AG09309 (cell line): ENCODE data around the gene MICAL2.

ENCODE experiments used
- DNase-seq: peaks from one replicate; pipeline ENCODE4 v3.0.0-alpha.2; 2010; ENCODE audit warnings: low read depth
- H3K4me3 ChIP-seq: 2 replicates; pipeline ENCODE4 v1.5.1; 2011; ENCODE audit warnings: mild to moderate bottlenecking, low read depth, low read length, moderate library complexity; ENCODE audit not compliant: control insufficient read depth
- TF ChIP-seq, protein P1 (sequence below): IDR thresholded peaks from 2 replicates; pipeline ENCODE4 v1.5.1; 2011; ENCODE audit warnings: mild to moderate bottlenecking, low read depth, low read length, inconsistent platforms; ENCODE audit not compliant: insufficient read depth, control insufficient read depth; ENCODE audit errors: missing control alignments

Gene MICAL2

DNA sequence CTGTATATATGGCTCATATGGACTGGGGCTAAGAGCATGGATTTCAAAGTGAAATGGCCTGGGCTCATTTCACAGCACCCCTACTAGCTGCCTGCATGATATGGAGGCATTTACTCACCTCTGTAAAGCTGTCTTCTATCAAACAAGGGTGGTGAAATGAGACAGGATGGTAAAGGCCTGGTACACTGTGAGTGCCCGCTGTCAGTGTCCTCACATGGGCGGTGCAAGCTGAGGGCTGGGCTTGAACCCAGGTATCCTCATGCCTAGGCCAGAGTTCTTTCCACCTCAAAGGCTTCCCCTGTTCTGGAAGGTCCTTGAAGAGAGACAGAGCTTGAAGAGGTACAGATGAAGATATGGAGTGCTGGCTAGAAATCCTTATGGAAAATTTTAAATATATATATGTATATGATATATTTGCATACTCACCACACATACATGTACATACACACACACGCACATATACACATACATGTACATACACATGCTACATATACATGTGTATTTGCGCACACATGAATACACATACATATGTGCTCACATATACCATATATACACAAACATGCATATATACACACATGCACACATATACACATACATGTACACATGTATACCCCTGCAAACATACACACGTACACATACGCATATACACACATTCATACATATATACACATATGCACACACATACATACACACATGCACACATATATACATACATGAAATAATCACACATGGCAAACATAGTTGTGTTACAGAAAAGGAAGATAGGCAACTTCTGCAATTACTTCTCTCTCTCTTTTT is 44.7 kb downstream of the MICAL2 start:
- no peak overlapping the region for H3K4me3 ChIP-seq
- no peak for DNase-seq
- TF ChIP-seq, protein P1, sequence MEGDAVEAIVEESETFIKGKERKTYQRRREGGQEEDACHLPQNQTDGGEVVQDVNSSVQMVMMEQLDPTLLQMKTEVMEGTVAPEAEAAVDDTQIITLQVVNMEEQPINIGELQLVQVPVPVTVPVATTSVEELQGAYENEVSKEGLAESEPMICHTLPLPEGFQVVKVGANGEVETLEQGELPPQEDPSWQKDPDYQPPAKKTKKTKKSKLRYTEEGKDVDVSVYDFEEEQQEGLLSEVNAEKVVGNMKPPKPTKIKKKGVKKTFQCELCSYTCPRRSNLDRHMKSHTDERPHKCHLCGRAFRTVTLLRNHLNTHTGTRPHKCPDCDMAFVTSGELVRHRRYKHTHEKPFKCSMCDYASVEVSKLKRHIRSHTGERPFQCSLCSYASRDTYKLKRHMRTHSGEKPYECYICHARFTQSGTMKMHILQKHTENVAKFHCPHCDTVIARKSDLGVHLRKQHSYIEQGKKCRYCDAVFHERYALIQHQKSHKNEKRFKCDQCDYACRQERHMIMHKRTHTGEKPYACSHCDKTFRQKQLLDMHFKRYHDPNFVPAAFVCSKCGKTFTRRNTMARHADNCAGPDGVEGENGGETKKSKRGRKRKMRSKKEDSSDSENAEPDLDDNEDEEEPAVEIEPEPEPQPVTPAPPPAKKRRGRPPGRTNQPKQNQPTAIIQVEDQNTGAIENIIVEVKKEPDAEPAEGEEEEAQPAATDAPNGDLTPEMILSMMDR, result no peak

DNA sequence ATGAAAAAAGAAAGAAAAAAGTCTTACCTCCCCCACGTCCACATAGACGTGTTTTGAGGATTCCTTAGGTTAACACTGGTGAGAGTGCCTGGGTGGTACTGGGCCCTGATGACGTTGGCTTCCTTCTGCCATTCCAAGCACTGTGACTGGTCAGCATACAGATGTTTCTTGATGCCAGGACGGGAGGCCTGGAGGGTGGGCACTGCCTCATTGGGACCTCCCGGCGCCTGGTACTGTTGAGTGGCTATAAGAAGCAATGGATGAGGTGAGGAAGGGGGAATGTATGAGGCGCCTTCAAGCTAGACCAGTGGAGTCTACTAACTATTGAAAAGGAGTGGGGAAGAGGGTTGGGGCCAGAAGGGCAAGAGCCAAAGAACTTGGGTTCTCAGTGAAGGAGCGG is 45.3 kb downstream of the MICAL2 start:
- TF ChIP-seq, protein P1, result no peak
- no peak overlapping the region for H3K4me3 ChIP-seq
- no peak for DNase-seq

DNA sequence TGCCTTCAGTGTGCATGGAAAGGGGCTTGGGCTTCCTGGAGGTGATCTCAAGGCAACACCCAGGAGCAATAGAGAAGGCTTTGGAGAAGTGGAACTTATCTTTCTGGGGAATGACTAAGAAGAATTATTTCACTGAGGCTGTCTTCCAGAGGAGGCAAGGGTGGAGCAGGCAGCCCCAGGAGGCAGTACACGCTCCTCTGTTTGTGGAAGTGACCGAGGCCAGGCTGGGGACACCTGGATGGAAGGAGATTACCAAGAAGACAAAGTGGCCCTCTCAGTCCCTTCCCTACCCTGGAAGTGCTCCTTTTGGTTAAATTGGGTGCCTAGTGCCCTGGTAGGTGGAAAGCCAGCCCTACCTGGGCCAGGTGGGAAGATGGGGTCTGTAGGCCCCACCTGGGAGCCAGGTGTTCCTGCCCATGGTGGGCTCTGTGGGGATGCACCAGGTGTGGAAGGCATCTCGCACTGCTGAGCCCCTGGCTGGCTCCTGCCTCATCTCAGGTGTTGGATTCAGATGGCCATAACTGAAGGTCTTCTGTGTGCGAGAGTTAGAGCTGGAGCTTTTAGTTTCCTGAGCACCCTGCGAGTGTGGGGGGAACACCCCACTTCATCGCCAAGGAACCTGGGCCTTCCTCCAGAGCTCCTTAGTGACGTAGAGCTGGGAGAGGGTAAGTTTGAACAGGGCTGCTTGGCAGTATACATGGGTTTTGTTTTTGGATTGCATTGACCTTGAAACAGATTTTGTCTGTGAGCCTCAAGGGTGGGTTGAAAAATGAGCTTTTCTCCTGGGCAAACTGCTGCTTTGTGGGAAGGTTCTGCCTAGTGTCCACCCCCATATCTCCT is 46.1 kb downstream of the MICAL2 start:
- no peak overlapping the region for H3K4me3 ChIP-seq
- TF ChIP-seq, protein P1, result no peak
- DNase-seq, result no peak

DNA sequence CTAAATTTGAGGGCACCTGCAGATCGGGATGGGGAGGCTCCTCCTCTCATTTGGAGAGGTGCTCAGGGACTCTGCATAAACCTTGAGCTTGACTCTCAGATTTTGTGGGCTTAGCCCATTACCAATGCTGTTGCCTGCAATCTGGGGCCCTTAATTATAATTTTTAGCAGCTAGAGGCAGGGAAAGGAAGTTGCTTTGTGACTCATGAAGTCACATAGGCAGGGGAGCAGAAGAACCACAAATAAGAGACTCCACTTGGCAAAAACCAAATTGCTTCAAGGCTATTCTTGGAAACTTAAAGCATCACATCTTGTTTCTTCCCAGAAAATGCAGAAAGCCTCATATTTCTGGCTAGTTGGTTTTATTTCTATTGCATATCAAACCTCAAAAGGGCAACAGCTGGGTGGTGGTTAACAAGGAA is 46.9 kb downstream of the MICAL2 start:
- TF ChIP-seq, protein P1, result no peak
- peak; percentile 84 for DNase-seq
- no peak overlapping the region for H3K4me3 ChIP-seq

DNA sequence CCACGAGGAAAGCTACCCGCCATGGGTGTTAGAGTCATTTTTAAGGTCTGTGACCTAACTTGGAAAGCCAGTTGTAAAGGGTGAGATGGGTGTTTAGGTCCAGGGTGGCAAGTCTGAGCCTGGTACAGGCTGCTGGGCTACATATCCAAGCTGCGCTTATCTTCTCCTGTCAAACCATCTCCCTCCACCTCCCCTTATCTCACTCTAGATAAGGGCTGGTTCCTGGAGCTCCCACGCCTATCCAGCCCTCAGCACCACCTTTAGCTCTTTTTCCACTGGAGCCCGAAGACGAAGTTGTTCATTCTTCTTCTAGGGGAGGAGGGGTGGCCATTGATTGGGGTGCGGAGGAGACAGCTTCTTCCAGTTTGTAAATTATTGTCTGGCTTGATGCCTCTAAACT is 48.5 kb downstream of the MICAL2 start:
- H3K4me3 ChIP-seq, result no peak overlapping the region
- TF ChIP-seq, protein P1, result no peak
- DNase-seq, result no peak

DNA sequence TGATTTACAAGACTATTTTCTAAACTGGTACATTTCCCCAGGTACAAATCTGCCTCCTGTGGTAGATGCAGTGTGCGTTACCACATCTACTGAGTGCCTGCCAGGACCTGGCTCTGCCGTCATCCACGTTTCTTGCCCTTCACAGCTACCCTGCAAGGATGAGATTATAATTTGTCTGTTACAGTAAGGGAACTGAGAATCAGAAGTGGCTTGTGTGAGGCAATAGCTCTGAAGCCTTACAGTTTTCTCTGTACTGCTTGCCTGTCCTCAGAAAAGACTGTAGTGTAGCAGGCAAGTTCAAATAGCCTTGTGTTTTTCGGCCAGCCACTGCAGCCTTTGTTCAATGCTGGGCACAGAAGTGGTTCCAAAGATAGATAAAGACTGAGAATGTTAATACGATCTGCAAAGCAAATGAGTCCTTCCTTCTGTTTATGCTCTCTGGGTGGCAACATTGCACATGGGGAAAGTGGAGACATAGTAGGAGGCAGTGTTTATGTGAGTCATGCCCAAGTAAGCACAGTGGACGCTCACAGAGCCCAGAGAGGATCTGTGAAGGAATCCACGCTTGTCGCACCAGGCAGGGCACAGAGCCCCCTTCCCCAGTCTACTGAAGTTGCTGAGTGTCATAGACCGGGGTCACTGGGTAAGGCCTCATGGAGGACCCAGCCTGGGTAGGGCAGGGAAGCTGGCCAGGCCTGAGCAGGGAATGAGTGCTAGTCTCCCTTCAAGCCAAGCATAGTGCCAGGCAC is 49.1 kb downstream of the MICAL2 start:
- TF ChIP-seq, protein P1, result no peak
- DNase-seq, result peak; percentile 75
- no peak overlapping the region for H3K4me3 ChIP-seq
